Measurements from ENCODE around the gene NEK7. TPM values are rescaled to one million over a fixed set of nuclear protein-coding genes. Genes with fewer than 3 reads are reported as not detected.

The NEK7 gene
- total and polyA plus RNA-seq, 2 donors (not counting 1 experiment from before 2014, with no cell fraction given) = 8.1 to 75.4 TPM

- H3K79me2 ChIP-seq (ENCODE audit: control insufficient read depth, insufficient read depth, low read length) = no peaks in the 10 kb centered on the region
- DNase-seq = no peak
- Mint-ChIP-seq H3K27ac (no peak overlapping the region), H3K27me3 (no peaks in the 10 kb centered on the region), H3K4me3 (no peak overlapping the region), H3K4me1 (no peaks in the 10 kb centered on the region), H3K9me3 (ENCODE audit: insufficient read depth) (no peaks in the 10 kb centered on the region)
- ATAC-seq (ENCODE audit: low read depth) = no peak
- ChIA-PET POLR2A (no interaction called here), CTCF (no interaction called here)
- intact Hi-C loops (cut with micrococcal nuclease) = no loop called here
- H3K9ac ChIP-seq (ENCODE audit: low read length) = no peak overlapping the region
- no peak overlapping the region for H2AFZ ChIP-seq (ENCODE audit: insufficient read depth, low read depth, low read length, poor library complexity, severe bottlenecking)
- H3K27ac ChIP-seq (ENCODE audit: low read length in 2 of 2) = no peak overlapping the region
- H3K36me3 ChIP-seq (replicated peaks in 1 of 2; ENCODE audit: control extremely low read depth in 1 of 2, control insufficient read depth in 1 of 2, extremely low read depth in 1 of 2, insufficient read depth in 2 of 2, low read length in 1 of 2) = peaks cover 5 to 19% of the 10 kb centered on the region in 2 experiments
- no peak overlapping the region for H3K4me2 ChIP-seq (replicated peaks; ENCODE audit: low read depth, low read length, poor library complexity, severe bottlenecking)
- H3K4me1 ChIP-seq (ENCODE audit: control insufficient read depth in 2 of 2, insufficient read depth in 2 of 2, low read length in 2 of 2) = no peaks in the 10 kb centered on the region
- H4K20me1 ChIP-seq (ENCODE audit: control insufficient read depth, insufficient read depth, low read length, poor library complexity, severe bottlenecking) = peaks cover 8% of the 10 kb centered on the region
- TF ChIP-seq EZH2 (IDR thresholded peaks at IDR 0.05; ENCODE audit: borderline replicate concordance, insufficient read depth, low read depth, low read length, poor library complexity, severe bottlenecking) = no peak
- H3K27me3 ChIP-seq (replicated peaks in 1 of 4; ENCODE audit: control extremely low read depth in 1 of 4, control insufficient read depth in 3 of 4, insufficient read depth in 4 of 4, low read length in 3 of 4) = no peaks in the 10 kb centered on the region
- H3K9me3 ChIP-seq (ENCODE audit: control extremely low read depth in 1 of 3, control insufficient read depth in 2 of 3, insufficient read depth in 1 of 3, low read length in 2 of 3) = no peaks in the 10 kb centered on the region
- no CpG with 5 or more reads among the region's 1 CpG for WGBS (ENCODE audit: insufficient coverage)
- H3K4me3 ChIP-seq (ENCODE audit: control extremely low read depth in 1 of 5, extremely low read depth in 1 of 5, insufficient read depth in 1 of 5, low read depth in 2 of 5, low read length in 4 of 5) = no peak overlapping the region
Observed at GRCh38 chr1:198318085-198318484, 161.3 kb downstream of the NEK7 start.

GRCh38 chr1:198320759-198321158 lies 164.0 kb downstream of the NEK7 start:
- no peak overlapping the region for H2AFZ ChIP-seq (ENCODE audit: insufficient read depth, low read depth, low read length, poor library complexity, severe bottlenecking)
- no peak overlapping the region for H3K4me3 Mint-ChIP-seq
- H3K4me2 ChIP-seq (replicated peaks; ENCODE audit: low read depth, low read length, poor library complexity, severe bottlenecking) = no peak overlapping the region
- no peaks in the 10 kb centered on the region for H3K4me1 ChIP-seq (ENCODE audit: control insufficient read depth in 2 of 2, insufficient read depth in 2 of 2, low read length in 2 of 2)
- DNase-seq = no peak
- peaks cover 5% of the 10 kb centered on the region for H4K20me1 ChIP-seq (ENCODE audit: control insufficient read depth, insufficient read depth, low read length, poor library complexity, severe bottlenecking)
- no peaks in the 10 kb centered on the region for H3K4me1 Mint-ChIP-seq
- H3K9ac ChIP-seq (ENCODE audit: low read length) = no peak overlapping the region
- no peaks in the 10 kb centered on the region for H3K79me2 ChIP-seq (ENCODE audit: control insufficient read depth, insufficient read depth, low read length)
- intact Hi-C loops (cut with micrococcal nuclease) = no loop called here
- H3K27me3 Mint-ChIP-seq = no peaks in the 10 kb centered on the region
- H3K4me3 ChIP-seq (ENCODE audit: control extremely low read depth in 1 of 5, extremely low read depth in 1 of 5, insufficient read depth in 1 of 5, low read depth in 2 of 5, low read length in 4 of 5) = no peak overlapping the region
- no peaks in the 10 kb centered on the region for H3K9me3 Mint-ChIP-seq (ENCODE audit: insufficient read depth)
- POLR2A ChIA-PET = no interaction called here
- no peak overlapping the region for H3K27ac ChIP-seq (ENCODE audit: low read length in 2 of 2)
- peaks cover 5 to 15% of the 10 kb centered on the region in 2 experiments for H3K36me3 ChIP-seq (replicated peaks in 1 of 2; ENCODE audit: control extremely low read depth in 1 of 2, control insufficient read depth in 1 of 2, extremely low read depth in 1 of 2, insufficient read depth in 2 of 2, low read length in 1 of 2)
- H3K9me3 ChIP-seq (ENCODE audit: control extremely low read depth in 1 of 3, control insufficient read depth in 2 of 3, insufficient read depth in 1 of 3, low read length in 2 of 3) = no peaks in the 10 kb centered on the region
- H3K27ac Mint-ChIP-seq = no peak overlapping the region
- no peak for TF ChIP-seq CTCF (IDR thresholded peaks at IDR 0.05)
- TF ChIP-seq EZH2 (IDR thresholded peaks at IDR 0.05; ENCODE audit: borderline replicate concordance, insufficient read depth, low read depth, low read length, poor library complexity, severe bottlenecking) = no peak
- CTCF ChIA-PET = no interaction called here
- 54% methylated on average over 4 of the region's 6 CpGs for WGBS (ENCODE audit: insufficient coverage)
- no peaks in the 10 kb centered on the region for H3K27me3 ChIP-seq (replicated peaks in 1 of 4; ENCODE audit: control extremely low read depth in 1 of 4, control insufficient read depth in 3 of 4, insufficient read depth in 4 of 4, low read length in 3 of 4)
- ATAC-seq (ENCODE audit: low read depth) = no peak

Measured in B cell (primary cell).